DMS 273 treated with DMSO at 0.1 percent for 48 hours (cell line): ENCODE measurements around the gene ADIPOR2.
A peak's percentile ranks its signal among the peaks of the same experiment; 100 is the strongest.

ENCODE experiments used
- DNase-seq: peaks from one replicate; lab custom pipeline; 2025; lab: John Stamatoyannopoulos, UW

Gene ADIPOR2

GRCh38 chr12:1799882-1800400 is 109.1 kb downstream of the ADIPOR2 start:
- no peak for DNase-seq

- DNase-seq: no peak
Observed at GRCh38 chr12:1800401-1801302, 109.8 kb downstream of the ADIPOR2 start.

- no peak for DNase-seq
Observed at GRCh38 chr12:1801303-1801975, 110.6 kb downstream of the ADIPOR2 start.

- no peak for DNase-seq
Observed at GRCh38 chr12:1803736-1804135, 112.9 kb downstream of the ADIPOR2 start.

- DNase-seq: peak; percentile 59
Observed at GRCh38 chr12:1804545-1805332, 113.9 kb downstream of the ADIPOR2 start.

- no peak for DNase-seq
Observed at GRCh38 chr12:1805441-1806081, 114.7 kb downstream of the ADIPOR2 start.

- no peak for DNase-seq
Observed at GRCh38 chr12:1806301-1807086, 115.6 kb downstream of the ADIPOR2 start.

GRCh38 chr12:1807087-1807860 is 116.4 kb downstream of the ADIPOR2 start:
- no peak for DNase-seq

GRCh38 chr12:1808036-1808797 is 117.3 kb downstream of the ADIPOR2 start:
- no peak for DNase-seq

- DNase-seq: no peak
Observed at GRCh38 chr12:1808798-1809480, 118.1 kb downstream of the ADIPOR2 start.

GRCh38 chr12:1809591-1810190 is 118.8 kb downstream of the ADIPOR2 start:
- DNase-seq: no peak

- no peak for DNase-seq
Observed at GRCh38 chr12:1810201-1810930, 119.5 kb downstream of the ADIPOR2 start.

GRCh38 chr12:1810931-1811280 is 120.0 kb downstream of the ADIPOR2 start:
- DNase-seq: no peak

GRCh38 chr12:1811281-1811947 is 120.5 kb downstream of the ADIPOR2 start:
- DNase-seq: no peak

- DNase-seq: no peak
Observed at GRCh38 chr12:1811948-1812291, 121.0 kb downstream of the ADIPOR2 start.

- DNase-seq: no peak
Observed at GRCh38 chr12:1812650-1813302, 121.9 kb downstream of the ADIPOR2 start.

- DNase-seq: no peak
Observed at GRCh38 chr12:1814266-1814665, 123.4 kb downstream of the ADIPOR2 start.
